Measurements from ENCODE around the gene DCST1.

DNA sequence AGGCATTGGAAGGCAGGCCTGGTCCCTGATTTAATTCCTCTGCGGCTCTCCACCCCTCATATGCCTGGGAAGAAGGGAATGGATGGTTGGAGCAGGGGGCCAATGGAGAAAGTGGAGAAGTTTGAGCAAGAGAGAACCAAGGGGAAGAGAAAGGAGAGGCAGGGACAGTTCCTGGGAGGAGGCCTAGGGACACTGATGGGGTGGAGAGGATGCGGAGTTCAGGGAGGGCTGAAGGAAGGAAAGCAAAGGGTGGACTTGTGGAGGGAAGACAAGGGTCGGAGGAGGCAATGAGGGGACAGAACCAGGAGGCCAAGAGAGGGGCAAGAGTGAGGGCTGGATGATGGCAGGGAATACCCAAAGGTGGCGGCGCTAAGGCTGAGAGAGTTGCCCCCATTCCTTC lies 23.9 kb upstream of the DCST1 start:
- TF ChIP-seq YY1 (IDR thresholded peaks at IDR 0.05; ENCODE audit: insufficient read depth, insufficient read length): no peak
- no peak for TF ChIP-seq ZNF274 (IDR thresholded peaks at IDR 0.05; ENCODE audit: low read depth, low read length)
- no peak for TF ChIP-seq SUZ12 (IDR thresholded peaks at IDR 0.05; ENCODE audit: extremely low read depth, insufficient read depth, insufficient read length)
